OCI-LY3 (cell line): ENCODE measurements around the gene IL1RN.

Experiments
- H2AFZ ChIP-seq: fragments of 200-600, 300-600 bp; shearing (Covaris generic); 2 replicates; pipeline ENCODE4 v1.6.0; 2014; ENCODE audit warnings: antibody characterized with exemption, low read depth, low read length
- H3K27ac ChIP-seq: fragments of 200-600, 300-600 bp; sonication (generic); 2 replicates; pipeline ENCODE4 v1.5.1; 2014; ENCODE audit warnings: mild to moderate bottlenecking, low read length, moderate library complexity, mixed read lengths
- H3K27me3 ChIP-seq: fragments of 200-600, 300-600 bp; sonication (generic); 2 replicates; pipeline ENCODE4 v1.6.1; 2014; ENCODE audit warnings: low read depth, low read length, mixed read lengths
- H3K36me3 ChIP-seq: fragments of 200-600, 300-600 bp; sonication (generic); replicated peaks from 2 replicates; pipeline ENCODE3; 2014; ENCODE audit warnings: low read depth, low read length, mixed read lengths
- H3K4me1 ChIP-seq: fragments of 300-600, 200-600 bp; sonication (generic); 2 replicates; pipeline ENCODE4 v1.6.1; 2014; ENCODE audit warnings: low read length, mixed read lengths
- H3K4me2 ChIP-seq: fragments of 200-600, 300-600 bp; sonication (generic); 2 replicates; pipeline ENCODE4 v1.6.1; 2014; ENCODE audit warnings: low read length, mixed read lengths
- H3K4me3 ChIP-seq: fragments of 300-600, 200-600 bp; sonication (generic); 2 replicates; pipeline ENCODE4 v1.5.1; 2014; ENCODE audit warnings: antibody characterized with exemption, mild to moderate bottlenecking, low read length, moderate library complexity
- H3K79me2 ChIP-seq: fragments of 300-600, 200-600 bp; shearing (Covaris generic); 2 replicates; pipeline ENCODE4 v1.6.1; 2014; ENCODE audit warnings: mild to moderate bottlenecking, low read length, mixed read lengths
- H3K9ac ChIP-seq: fragments of 300-600, 200-600 bp; shearing (Covaris generic); 2 replicates; pipeline ENCODE4 v1.6.0; 2014; ENCODE audit warnings: mild to moderate bottlenecking, low read length, moderate library complexity
- H3K9me3 ChIP-seq: fragments of 200-600, 300-600 bp; shearing (Covaris generic); 2 replicates; pipeline ENCODE4 v1.6.1; 2014; ENCODE audit warnings: low read length, mixed read lengths; ENCODE audit not compliant: insufficient read depth
- H4K20me1 ChIP-seq: fragments of 200-600, 300-600 bp; sonication (generic); 2 replicates; pipeline ENCODE4 v1.6.1; 2016; ENCODE audit warnings: low read length, mixed read lengths; ENCODE audit not compliant: insufficient read depth
- EZH2phosphoT487 ChIP-seq: fragments of 200-600 bp; shearing (Covaris generic); IDR thresholded peaks from 2 replicates; pipeline ENCODE4 v1.6.1; 2018; ENCODE audit warnings: antibody characterized with exemption, mixed run types, low read depth
- TF ChIP-seq, protein P1 (sequence below): fragments of 200-600, 300-600 bp; sonication (generic); IDR thresholded peaks from 2 replicates; pipeline ENCODE4 v1.5.1; 2014; ENCODE audit warnings: antibody characterized with exemption, low read length, low read depth

IL1RN gene

DNA sequence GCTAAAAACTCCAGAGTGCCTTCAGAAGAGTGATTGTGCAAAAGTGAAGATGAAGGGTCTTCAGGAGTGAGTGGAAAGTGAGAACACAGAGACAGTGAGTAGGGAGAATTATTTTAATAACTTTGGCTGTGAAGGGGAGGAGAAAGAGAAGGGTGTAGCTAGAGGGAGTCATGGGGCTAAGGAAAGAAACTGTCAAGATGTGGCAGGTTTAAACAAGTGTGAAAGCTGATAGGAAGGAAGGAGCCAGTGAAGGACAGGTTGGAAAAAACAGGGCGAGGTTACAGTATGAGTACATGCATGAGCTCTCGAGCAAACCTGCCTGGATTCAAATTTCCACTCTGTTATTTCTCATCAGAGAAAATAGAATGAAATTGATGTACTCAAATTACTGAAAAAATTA, 41.9 kb upstream of the IL1RN start:
- no peak overlapping the region for H2AFZ ChIP-seq
- no peak for TF ChIP-seq EZH2phosphoT487
- TF ChIP-seq, protein P1, sequence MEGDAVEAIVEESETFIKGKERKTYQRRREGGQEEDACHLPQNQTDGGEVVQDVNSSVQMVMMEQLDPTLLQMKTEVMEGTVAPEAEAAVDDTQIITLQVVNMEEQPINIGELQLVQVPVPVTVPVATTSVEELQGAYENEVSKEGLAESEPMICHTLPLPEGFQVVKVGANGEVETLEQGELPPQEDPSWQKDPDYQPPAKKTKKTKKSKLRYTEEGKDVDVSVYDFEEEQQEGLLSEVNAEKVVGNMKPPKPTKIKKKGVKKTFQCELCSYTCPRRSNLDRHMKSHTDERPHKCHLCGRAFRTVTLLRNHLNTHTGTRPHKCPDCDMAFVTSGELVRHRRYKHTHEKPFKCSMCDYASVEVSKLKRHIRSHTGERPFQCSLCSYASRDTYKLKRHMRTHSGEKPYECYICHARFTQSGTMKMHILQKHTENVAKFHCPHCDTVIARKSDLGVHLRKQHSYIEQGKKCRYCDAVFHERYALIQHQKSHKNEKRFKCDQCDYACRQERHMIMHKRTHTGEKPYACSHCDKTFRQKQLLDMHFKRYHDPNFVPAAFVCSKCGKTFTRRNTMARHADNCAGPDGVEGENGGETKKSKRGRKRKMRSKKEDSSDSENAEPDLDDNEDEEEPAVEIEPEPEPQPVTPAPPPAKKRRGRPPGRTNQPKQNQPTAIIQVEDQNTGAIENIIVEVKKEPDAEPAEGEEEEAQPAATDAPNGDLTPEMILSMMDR = no peak
- no peak overlapping the region for H3K9ac ChIP-seq
- H3K4me1 ChIP-seq = peaks cover 10% of the 10 kb centered on the region
- H4K20me1 ChIP-seq = no peaks in the 10 kb centered on the region
- H3K79me2 ChIP-seq = no peaks in the 10 kb centered on the region
- H3K36me3 ChIP-seq = no peaks in the 10 kb centered on the region
- H3K4me2 ChIP-seq = no peak overlapping the region
- H3K27ac ChIP-seq = no peak overlapping the region
- H3K9me3 ChIP-seq = no peaks in the 10 kb centered on the region
- H3K27me3 ChIP-seq = peaks cover 36% of the 10 kb centered on the region
- no peak overlapping the region for H3K4me3 ChIP-seq

DNA sequence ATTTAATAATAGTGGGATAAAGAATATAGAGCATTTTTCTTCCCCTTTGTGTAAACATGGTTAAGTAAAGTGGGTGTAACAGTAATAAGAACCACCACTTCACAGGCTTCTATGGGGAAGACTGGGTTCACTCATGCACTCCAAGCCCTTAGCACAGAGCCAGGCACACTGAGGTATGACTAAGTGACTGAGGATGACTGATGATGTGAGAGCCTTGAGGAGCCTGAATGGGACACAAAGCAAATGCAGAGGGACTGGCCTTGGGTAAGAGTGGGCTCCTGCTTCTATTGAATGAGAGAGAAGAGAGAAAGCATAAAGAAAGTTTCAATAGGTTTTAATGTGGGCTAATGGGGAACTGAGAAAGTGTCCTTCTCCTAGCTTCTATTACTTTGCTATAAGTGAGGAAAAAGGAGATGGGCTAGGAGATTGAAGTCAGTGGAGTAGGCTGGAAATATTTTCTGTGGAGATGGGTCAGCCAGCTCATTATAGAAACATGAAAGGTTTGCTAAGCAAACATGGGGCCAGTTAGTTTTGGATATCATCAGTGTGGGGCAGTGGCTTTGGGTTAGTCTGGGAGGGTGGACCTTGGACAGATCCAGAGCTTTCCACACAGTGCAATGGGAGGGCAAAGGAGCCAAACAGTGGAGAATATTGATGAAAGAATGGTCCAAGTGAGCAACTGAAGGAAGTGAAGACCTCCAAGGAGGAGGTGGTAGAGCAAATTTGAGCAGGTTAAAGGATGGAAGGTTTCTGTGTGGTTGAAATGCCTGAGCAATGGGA, 39.0 kb upstream of the IL1RN start:
- H3K27ac ChIP-seq = no peak overlapping the region
- no peak overlapping the region for H3K4me2 ChIP-seq
- H3K36me3 ChIP-seq = no peaks in the 10 kb centered on the region
- H3K4me3 ChIP-seq = no peak overlapping the region
- no peak overlapping the region for H3K9ac ChIP-seq
- no peaks in the 10 kb centered on the region for H3K9me3 ChIP-seq
- H3K27me3 ChIP-seq = peaks cover 33% of the 10 kb centered on the region; the same call in 1 of the 2 replicates
- TF ChIP-seq, protein P1 = no peak
- TF ChIP-seq EZH2phosphoT487 = no peak
- no peaks in the 10 kb centered on the region for H4K20me1 ChIP-seq
- no peaks in the 10 kb centered on the region for H3K79me2 ChIP-seq
- H2AFZ ChIP-seq = no peak overlapping the region
- H3K4me1 ChIP-seq = peaks cover 4% of the 10 kb centered on the region

DNA sequence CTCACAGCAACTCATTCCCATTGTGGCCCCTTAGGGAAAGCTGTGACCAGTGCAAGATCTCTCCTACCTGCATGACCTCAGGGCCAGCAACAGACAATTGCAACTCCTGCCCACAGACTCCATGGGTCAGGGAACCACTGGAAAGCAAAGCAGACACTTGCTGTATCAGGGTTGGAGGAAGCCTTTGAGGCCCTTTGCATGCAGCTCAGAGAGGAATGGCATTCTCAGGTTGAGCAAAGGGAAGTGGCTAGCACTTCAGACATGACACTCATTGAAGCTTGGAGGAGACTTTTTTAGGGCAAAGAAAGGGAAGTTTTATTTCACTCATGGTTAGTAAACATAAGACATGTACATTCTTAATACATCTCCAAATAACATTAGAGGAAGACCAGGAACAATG, 37.5 kb upstream of the IL1RN start:
- no peak overlapping the region for H3K4me2 ChIP-seq
- H3K27me3 ChIP-seq = peaks cover 30% of the 10 kb centered on the region; the same call in 1 of the 2 replicates
- no peaks in the 10 kb centered on the region for H3K36me3 ChIP-seq
- no peaks in the 10 kb centered on the region for H3K79me2 ChIP-seq
- H2AFZ ChIP-seq = no peak overlapping the region
- no peaks in the 10 kb centered on the region for H3K9me3 ChIP-seq
- TF ChIP-seq EZH2phosphoT487 = no peak
- TF ChIP-seq, protein P1 = no peak
- no peak overlapping the region for H3K4me3 ChIP-seq
- no peaks in the 10 kb centered on the region for H4K20me1 ChIP-seq
- H3K4me1 ChIP-seq = no peaks in the 10 kb centered on the region
- no peak overlapping the region for H3K9ac ChIP-seq
- H3K27ac ChIP-seq = no peak overlapping the region

DNA sequence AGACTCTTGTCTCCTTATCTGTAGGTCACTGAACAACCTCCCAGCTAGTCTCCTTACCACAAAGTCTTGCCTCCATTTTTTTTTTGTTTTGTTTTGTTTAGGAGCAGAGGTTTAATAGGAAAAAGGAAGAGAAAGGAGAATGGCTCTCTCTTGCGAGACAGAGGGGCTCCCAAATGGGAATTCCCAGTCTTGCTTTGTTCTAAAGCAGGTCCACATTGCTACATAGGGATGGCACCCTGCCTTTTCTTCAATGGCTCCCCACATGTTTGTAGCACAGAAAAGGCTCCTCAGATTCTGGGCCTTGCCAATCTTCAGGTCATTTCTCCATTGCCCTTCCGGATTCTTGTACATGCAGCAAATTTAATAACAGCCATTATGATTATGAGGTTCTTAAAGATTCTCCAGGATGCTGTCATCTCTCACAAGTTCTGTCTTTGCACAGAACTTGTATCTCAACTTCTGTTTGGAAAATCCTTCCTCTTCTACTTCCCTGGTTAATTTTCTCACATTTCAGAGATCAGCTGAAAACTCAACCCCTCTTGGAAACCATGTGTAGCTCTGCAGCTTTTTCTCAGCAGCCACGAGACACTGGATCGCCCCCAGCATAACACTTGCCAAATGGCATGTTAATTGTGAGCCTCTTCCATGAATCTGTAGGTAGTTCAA, 36.0 kb upstream of the IL1RN start:
- no peak for TF ChIP-seq EZH2phosphoT487
- TF ChIP-seq, protein P1 = no peak
- Histone ChIP-seq H2AFZ (no peak overlapping the region), H4K20me1 (no peaks in the 10 kb centered on the region), H3K36me3 (no peaks in the 10 kb centered on the region), H3K4me3 (no peak overlapping the region), H3K27me3 (peaks cover 25% of the 10 kb centered on the region; the same call in 1 of the 2 replicates), H3K4me2 (no peak overlapping the region), H3K79me2 (no peaks in the 10 kb centered on the region), H3K9me3 (no peaks in the 10 kb centered on the region), H3K27ac (no peak overlapping the region), H3K9ac (no peak overlapping the region), H3K4me1 (no peaks in the 10 kb centered on the region)
